GM12878 (cell line): ENCODE measurements around the gene LAD1. TPM values are rescaled to one million over a fixed set of nuclear protein-coding genes. Genes with fewer than 3 reads are reported as not detected.

Experiments used
- ATAC-seq: fragments of 200-7000 bp; cut with Tn5 transposase; 3 replicates; pipeline ENCODE4 v1.9.1; 2020; ENCODE audit warnings: mild to moderate bottlenecking, moderate library complexity
- BruUV-seq: library from RNA; stranded (reverse); fragments of 400-500 nt; replicated peaks from 2 replicates; lab custom pipeline; 2021; lab: Mats Ljungman, UMichigan
- CTCF ChIA-PET: fragments of 300-600 bp; sonication (Branson Sonifier 250); formaldehyde crosslinking; extraction: SDS; loops from one replicate; lab custom pipeline; 2021; ENCODE audit warnings: inconsistent platforms; lab: Yijun Ruan, JAX
- POLR2A ChIA-PET: fragments of 350-600 bp; formaldehyde crosslinking; extraction: SDS; loops from one replicate; lab custom pipeline; 2021; ENCODE audit warnings: inconsistent platforms; lab: Charles Lee
- RAD21 ChIA-PET: fragments of 300-600 bp; sonication (Branson Sonifier 250); formaldehyde crosslinking; loops from one replicate; lab custom pipeline; 2023; ENCODE audit warnings: antibody characterized with exemption; ENCODE audit not compliant: unreplicated experiment; lab: Charles Lee
- SMC1A ChIA-PET: fragments of 300-600 bp; sonication (Branson Sonifier 250); formaldehyde crosslinking; loops from one replicate; lab custom pipeline; 2023; ENCODE audit not compliant: unreplicated experiment, uncharacterized antibody; lab: Charles Lee
- DNase-seq: peaks from one replicate; pipeline ENCODE4 v3.0.0-alpha.2; 2011; ENCODE audit warnings: low read depth, low spot score
- FAIRE-seq: peaks from 3 replicates; lab custom pipeline; 2011; peaks lifted over from hg19 to GRCh38; lab: Jason Lieb, UNC
- H2AFZ ChIP-seq: 2 replicates; pipeline ENCODE4 v1.6.0; 2011; ENCODE audit warnings: low read depth, low read length, control low read depth; ENCODE audit not compliant: control insufficient read depth
- H3K27ac ChIP-seq: 2 replicates; pipeline ENCODE4 v1.5.1; 2011; ENCODE audit warnings: control low read depth; ENCODE audit not compliant: control insufficient read depth, insufficient read depth
- H3K27me3 ChIP-seq, 2 experiments: replicated peaks in 1 of 2; 2 replicates each; pipeline versions ENCODE4 v1.6.0 to v1.6.1; 2011; ENCODE audit warnings: low read length in 1 of 2; ENCODE audit not compliant: control insufficient read depth in 2 of 2, insufficient read depth in 2 of 2
- H3K36me3 ChIP-seq, 2 experiments: 2 replicates each; pipeline ENCODE4 v1.5.1; 2011; ENCODE audit warnings: low read length in 1 of 2; ENCODE audit not compliant: control insufficient read depth in 2 of 2, insufficient read depth in 2 of 2
- H3K4me1 ChIP-seq: 2 replicates; pipeline ENCODE4 v1.6.1; 2011; ENCODE audit warnings: mild to moderate bottlenecking, low read length, moderate library complexity, mixed read lengths; ENCODE audit not compliant: control insufficient read depth, insufficient read depth
- H3K4me2 ChIP-seq: 2 replicates; pipeline ENCODE4 v1.6.0; 2011; ENCODE audit warnings: control low read depth; ENCODE audit not compliant: control insufficient read depth, insufficient read depth
- H3K4me3 ChIP-seq: fragments of 200-600 bp; sonication (generic); 2 replicates; pipeline ENCODE4 v1.5.1; 2016
- H3K79me2 ChIP-seq: 2 replicates; pipeline ENCODE4 v1.6.0; 2011; ENCODE audit warnings: low read length; ENCODE audit not compliant: control insufficient read depth, insufficient read depth
- H3K9ac ChIP-seq: 2 replicates; pipeline ENCODE4 v1.8.0; 2011; ENCODE audit warnings: low read length, control low read depth, mixed read lengths; ENCODE audit not compliant: control insufficient read depth, insufficient read depth
- H3K9me3 ChIP-seq: replicated peaks from 3 replicates; pipeline ENCODE4 v1.5.1; 2011; ENCODE audit warnings: mild to moderate bottlenecking, low read length; ENCODE audit not compliant: control insufficient read depth, insufficient read depth
- H4K20me1 ChIP-seq: 2 replicates; pipeline ENCODE4 v1.6.0; 2011; ENCODE audit not compliant: control insufficient read depth, insufficient read depth
- BACH1 ChIP-seq: fragments of 450-650 bp; IDR thresholded peaks from 2 replicates; pipeline ENCODE4 v1.6.1; 2017; ENCODE audit warnings: mild to moderate bottlenecking, borderline replicate concordance
- KLF5 ChIP-seq: fragments of 450-650 bp; IDR thresholded peaks from 2 replicates; pipeline ENCODE4 v1.6.1; 2014; ENCODE audit warnings: mild to moderate bottlenecking; ENCODE audit not compliant: partially characterized antibody
- MTA3 ChIP-seq: IDR thresholded peaks from 2 replicates; pipeline ENCODE4 v1.6.1; 2012; ENCODE audit warnings: low read length, inconsistent platforms, borderline replicate concordance
- NR2C2 ChIP-seq: IDR thresholded peaks from 2 replicates; pipeline ENCODE4 v1.6.1; 2011; ENCODE audit warnings: borderline replicate concordance, low read depth; ENCODE audit not compliant: control insufficient read depth, insufficient read length
- ZNF24 ChIP-seq: fragments of 450-650 bp; IDR thresholded peaks from 2 replicates; pipeline ENCODE4 v1.6.1; 2017; ENCODE audit warnings: antibody characterized with exemption, mild to moderate bottlenecking
- WGBS: methylation state at CpG from one replicate; pipeline ENCODE4 v1.1.6; 2016; ENCODE audit warnings: low lambda C conversion rate; ENCODE audit not compliant: insufficient replicate concordance, insufficient coverage; ENCODE audit errors: missing lambda C conversion rate; 5-methylcytosine and 5-hydroxymethylcytosine counted together
- in situ Hi-C: fragments of 300-500 bp; cut with MboI; formaldehyde crosslinking; loops from 9 replicates; pipeline ENCODE4 v1.14.3; 2018; ENCODE audit warnings: mixed read lengths
- intact Hi-C: fragments of 100-400 bp; cut with micrococcal nuclease; formaldehyde crosslinking; loops from one replicate; pipeline ENCODE4 v1.14.2; 2022; ENCODE audit not compliant: unreplicated experiment
- polyA plus RNA-seq, 11 experiments: library from polyadenylated mRNA; depleted of rRNA in 4 of 11; unstranded in 6 of 11; stranded (reverse) in 5 of 11; fragments of >200 nt; fragmentation: Nextera tagmentation in 4 of 11; fragmentation: Illumina TruSeq in 1 of 11; extraction: Ambion mirVana in 4 of 11; extraction: Trizol in 1 of 11; gene quantifications; 1 replicate in 1 of 11; 2 replicates in 10 of 11; pipeline versions ENCODE4 v1.2.1 to v1.2.3, GENCODE V29; 2011 to 2016; ENCODE audit warnings: inconsistent platforms in 2 of 11, missing spikeins in 2 of 11, low read depth in 1 of 11
- total RNA-seq, 4 experiments: library from RNA; depleted of rRNA in 3 of 4; stranded (reverse); fragments of >200 nt in 3 of 4; fragmentation: Illumina TruSeq in 1 of 4; extraction: Trizol in 1 of 4; gene quantifications; 2 replicates each; pipeline versions ENCODE4 v1.2.1 to v1.2.3, GENCODE V29; 2013 to 2021
- TF ChIP-seq, protein P1 (sequence below): fragments of 150-350 bp; IDR thresholded peaks from 2 replicates; pipeline ENCODE4 v1.6.1; 2014; ENCODE audit warnings: mild to moderate bottlenecking, low read depth, low read length
- TF ChIP-seq, protein P2 (sequence below): IDR thresholded peaks from 2 replicates; pipeline ENCODE4 v1.6.1; 2012; ENCODE audit warnings: mild to moderate bottlenecking, low read depth, low read length
- TF ChIP-seq, protein P3 (sequence below): IDR thresholded peaks from 2 replicates; pipeline ENCODE4 v1.6.1; 2011; ENCODE audit warnings: borderline replicate concordance, low read depth, mild to moderate bottlenecking, moderate library complexity, low read length; ENCODE audit not compliant: insufficient read depth, poor library complexity, severe bottlenecking

The LAD1 gene
- total and polyA plus RNA-seq, 10 of the 15 experiments (the other 5 are each of a cell fraction or from before 2014, with no cell fraction given): 0.05 to 0.48 (median 0.32) TPM; not detected in 3

DNA sequence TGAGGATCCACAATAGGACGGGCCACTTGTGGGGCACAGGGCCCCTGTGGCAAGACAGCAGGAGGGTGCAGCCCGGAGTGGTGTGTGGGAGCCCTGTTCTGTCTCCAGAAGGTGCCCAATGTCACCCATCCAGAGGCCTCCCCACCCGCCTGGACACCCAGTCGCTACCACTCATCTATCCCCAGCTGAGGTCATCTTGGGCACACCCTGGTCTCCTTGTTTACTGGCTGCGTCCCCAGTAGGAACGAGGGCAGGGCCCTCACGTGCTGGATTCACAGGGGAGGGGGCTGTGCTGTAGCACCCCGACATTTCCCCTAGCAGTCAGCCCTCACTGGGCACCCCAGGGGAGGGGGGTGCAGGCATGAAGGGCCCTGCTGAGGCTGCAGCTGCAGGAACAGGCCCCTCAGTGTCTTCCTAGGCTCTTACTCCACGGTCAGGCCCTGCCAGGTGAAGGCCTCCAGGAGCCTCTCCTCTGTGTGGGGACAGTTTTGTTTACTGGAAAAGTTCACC is 19.3 kb downstream of the LAD1 start:
- in situ Hi-C loops (no loop called here), intact Hi-C loops (no loop called here)
- no TSS peak for BruUV-seq
- ChIA-PET SMC1A (interaction anchor here (19.4 kb wide), 1 partner anchor 26 kb away, joined by 374 read pairs; no protein-coding TSS in a partner anchor), RAD21 (interaction anchor here (17.4 kb wide), 1 partner anchor 26 kb away, joined by 340 read pairs; no protein-coding TSS in a partner anchor), POLR2A (interaction anchor here (18.2 kb wide), 1 partner anchor 25 kb away, joined by 228 read pairs; no protein-coding TSS in a partner anchor), CTCF (interaction anchor here (17.8 kb wide), 1 partner anchor 27 kb away, joined by 623 read pairs; no protein-coding TSS in a partner anchor)
- Histone ChIP-seq H2AFZ (no peak overlapping the region), H4K20me1 (no peaks in the 10 kb centered on the region; the same call in 1 of the 2 replicates), H3K9ac (no peak overlapping the region), H3K4me3 (no peak overlapping the region), H3K4me1 (no peaks in the 10 kb centered on the region), H3K27me3 (no peaks in the 10 kb centered on the region; a peak in 1 of 4 replicates), H3K27ac (no peak overlapping the region), H3K79me2 (no peaks in the 10 kb centered on the region), H3K36me3 (no peaks in the 10 kb centered on the region), H3K9me3 (no peaks in the 10 kb centered on the region), H3K4me2 (no peak overlapping the region)
- TF ChIP-seq KLF5 (no peak), MTA3 (no peak)
- DNase-seq (no peak), ATAC-seq (no peak), FAIRE-seq (no peak)
- WGBS: 6% methylated on average over 9 of the region's 9 CpGs

DNA sequence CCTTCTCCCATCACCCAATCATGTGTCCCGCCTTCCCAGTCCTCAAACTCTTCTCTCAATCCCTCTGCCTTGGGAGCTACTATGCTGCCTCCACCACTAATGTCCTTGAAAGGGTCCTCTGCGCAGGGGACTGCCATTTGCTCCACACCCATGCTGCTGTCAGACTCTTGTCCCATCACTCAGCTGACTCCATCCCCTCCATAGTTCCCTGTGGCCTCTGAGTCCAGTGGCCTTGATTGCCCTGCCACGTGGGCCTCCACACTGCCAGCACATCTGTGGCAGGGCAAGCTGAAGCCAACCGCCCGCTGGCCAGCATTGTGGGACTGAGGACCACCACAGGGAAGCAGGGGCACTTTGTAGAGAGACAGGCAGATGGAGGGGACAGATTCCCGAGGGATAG is 20.3 kb downstream of the LAD1 start:
- ChIA-PET RAD21 (no interaction called here), POLR2A (no interaction called here), CTCF (no interaction called here), SMC1A (no interaction called here)
- H3K4me1 ChIP-seq: no peaks in the 10 kb centered on the region
- no peak for ATAC-seq
- no peak for FAIRE-seq
- BruUV-seq: no TSS peak
- H3K27ac ChIP-seq: no peak overlapping the region
- TF ChIP-seq BACH1 (no peak), NR2C2 (no peak), ZNF24 (no peak)
- TF ChIP-seq, protein P1, sequence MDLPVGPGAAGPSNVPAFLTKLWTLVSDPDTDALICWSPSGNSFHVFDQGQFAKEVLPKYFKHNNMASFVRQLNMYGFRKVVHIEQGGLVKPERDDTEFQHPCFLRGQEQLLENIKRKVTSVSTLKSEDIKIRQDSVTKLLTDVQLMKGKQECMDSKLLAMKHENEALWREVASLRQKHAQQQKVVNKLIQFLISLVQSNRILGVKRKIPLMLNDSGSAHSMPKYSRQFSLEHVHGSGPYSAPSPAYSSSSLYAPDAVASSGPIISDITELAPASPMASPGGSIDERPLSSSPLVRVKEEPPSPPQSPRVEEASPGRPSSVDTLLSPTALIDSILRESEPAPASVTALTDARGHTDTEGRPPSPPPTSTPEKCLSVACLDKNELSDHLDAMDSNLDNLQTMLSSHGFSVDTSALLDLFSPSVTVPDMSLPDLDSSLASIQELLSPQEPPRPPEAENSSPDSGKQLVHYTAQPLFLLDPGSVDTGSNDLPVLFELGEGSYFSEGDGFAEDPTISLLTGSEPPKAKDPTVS: no peak
- TF ChIP-seq, protein P2, sequence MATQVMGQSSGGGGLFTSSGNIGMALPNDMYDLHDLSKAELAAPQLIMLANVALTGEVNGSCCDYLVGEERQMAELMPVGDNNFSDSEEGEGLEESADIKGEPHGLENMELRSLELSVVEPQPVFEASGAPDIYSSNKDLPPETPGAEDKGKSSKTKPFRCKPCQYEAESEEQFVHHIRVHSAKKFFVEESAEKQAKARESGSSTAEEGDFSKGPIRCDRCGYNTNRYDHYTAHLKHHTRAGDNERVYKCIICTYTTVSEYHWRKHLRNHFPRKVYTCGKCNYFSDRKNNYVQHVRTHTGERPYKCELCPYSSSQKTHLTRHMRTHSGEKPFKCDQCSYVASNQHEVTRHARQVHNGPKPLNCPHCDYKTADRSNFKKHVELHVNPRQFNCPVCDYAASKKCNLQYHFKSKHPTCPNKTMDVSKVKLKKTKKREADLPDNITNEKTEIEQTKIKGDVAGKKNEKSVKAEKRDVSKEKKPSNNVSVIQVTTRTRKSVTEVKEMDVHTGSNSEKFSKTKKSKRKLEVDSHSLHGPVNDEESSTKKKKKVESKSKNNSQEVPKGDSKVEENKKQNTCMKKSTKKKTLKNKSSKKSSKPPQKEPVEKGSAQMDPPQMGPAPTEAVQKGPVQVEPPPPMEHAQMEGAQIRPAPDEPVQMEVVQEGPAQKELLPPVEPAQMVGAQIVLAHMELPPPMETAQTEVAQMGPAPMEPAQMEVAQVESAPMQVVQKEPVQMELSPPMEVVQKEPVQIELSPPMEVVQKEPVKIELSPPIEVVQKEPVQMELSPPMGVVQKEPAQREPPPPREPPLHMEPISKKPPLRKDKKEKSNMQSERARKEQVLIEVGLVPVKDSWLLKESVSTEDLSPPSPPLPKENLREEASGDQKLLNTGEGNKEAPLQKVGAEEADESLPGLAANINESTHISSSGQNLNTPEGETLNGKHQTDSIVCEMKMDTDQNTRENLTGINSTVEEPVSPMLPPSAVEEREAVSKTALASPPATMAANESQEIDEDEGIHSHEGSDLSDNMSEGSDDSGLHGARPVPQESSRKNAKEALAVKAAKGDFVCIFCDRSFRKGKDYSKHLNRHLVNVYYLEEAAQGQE: no peak
- TF ChIP-seq, protein P3, sequence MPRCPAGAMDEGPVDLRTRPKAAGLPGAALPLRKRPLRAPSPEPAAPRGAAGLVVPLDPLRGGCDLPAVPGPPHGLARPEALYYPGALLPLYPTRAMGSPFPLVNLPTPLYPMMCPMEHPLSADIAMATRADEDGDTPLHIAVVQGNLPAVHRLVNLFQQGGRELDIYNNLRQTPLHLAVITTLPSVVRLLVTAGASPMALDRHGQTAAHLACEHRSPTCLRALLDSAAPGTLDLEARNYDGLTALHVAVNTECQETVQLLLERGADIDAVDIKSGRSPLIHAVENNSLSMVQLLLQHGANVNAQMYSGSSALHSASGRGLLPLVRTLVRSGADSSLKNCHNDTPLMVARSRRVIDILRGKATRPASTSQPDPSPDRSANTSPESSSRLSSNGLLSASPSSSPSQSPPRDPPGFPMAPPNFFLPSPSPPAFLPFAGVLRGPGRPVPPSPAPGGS: no peak
- no peaks in the 10 kb centered on the region for H3K79me2 ChIP-seq
- H2AFZ ChIP-seq: no peak overlapping the region
- no peak overlapping the region for H3K4me3 ChIP-seq
- H3K9me3 ChIP-seq: no peaks in the 10 kb centered on the region
- DNase-seq: no peak
- no peaks in the 10 kb centered on the region; a peak in 1 of 4 replicates for H3K27me3 ChIP-seq
- in situ Hi-C loops (no loop called here), intact Hi-C loops (no loop called here)
- no peaks in the 10 kb centered on the region; the same call in 1 of the 2 replicates for H4K20me1 ChIP-seq
- H3K4me2 ChIP-seq: no peak overlapping the region
- no peak overlapping the region for H3K9ac ChIP-seq
- no peaks in the 10 kb centered on the region for H3K36me3 ChIP-seq
- 26% methylated on average over 6 of the region's 6 CpGs for WGBS
